ENCODE results near the gene EMC10.
"Not testable (repeated sequence)": the region's sequence is repeated elsewhere in the genome, so short reads cannot be mapped to it uniquely, and the experiment has no call there.

Gene EMC10

GRCh38 chr19:50453243-50453642 lies 23.1 kb upstream of the EMC10 start:
- no peak for DNase-seq

- no peak for DNase-seq
Measured at GRCh38 chr19:50455992-50456391, 20.3 kb upstream of the EMC10 start.

- DNase-seq, result no peak
Measured at GRCh38 chr19:50457300-50457699, 19.0 kb upstream of the EMC10 start.

- no peak for DNase-seq
Measured at GRCh38 chr19:50458396-50459066, 17.8 kb upstream of the EMC10 start.

GRCh38 chr19:50459067-50459456 lies 17.2 kb upstream of the EMC10 start:
- no peak for DNase-seq

- DNase-seq, result no peak
Measured at GRCh38 chr19:50459638-50460037, 16.7 kb upstream of the EMC10 start.

GRCh38 chr19:50460161-50460765 lies 16.0 kb upstream of the EMC10 start:
- DNase-seq, result no peak

GRCh38 chr19:50461066-50461875 lies 15.0 kb upstream of the EMC10 start:
- peak; percentile 53 for DNase-seq

GRCh38 chr19:50462970-50463369 lies 13.3 kb upstream of the EMC10 start:
- DNase-seq, result no peak

- DNase-seq, result no peak
Measured at GRCh38 chr19:50464348-50464747, 12.0 kb upstream of the EMC10 start.

GRCh38 chr19:50465000-50465399 lies 11.3 kb upstream of the EMC10 start:
- DNase-seq, result no peak

GRCh38 chr19:50465986-50466705 lies 10.2 kb upstream of the EMC10 start:
- DNase-seq, result no peak

- DNase-seq, result no peak
Measured at GRCh38 chr19:50466706-50467039, 9.6 kb upstream of the EMC10 start.

GRCh38 chr19:50467566-50467965 lies 8.7 kb upstream of the EMC10 start:
- DNase-seq, result no peak

- DNase-seq, result no peak
Measured at GRCh38 chr19:50468818-50469217, 7.5 kb upstream of the EMC10 start.

GRCh38 chr19:50473336-50473735 lies 3.0 kb upstream of the EMC10 start:
- DNase-seq, result not testable (repeated sequence)

- no peak for DNase-seq
Measured at GRCh38 chr19:50475101-50475568, 1.2 kb upstream of the EMC10 start.

- no peak for DNase-seq
Measured at GRCh38 chr19:50475736-50476223, 527 bp upstream of the EMC10 start.

GRCh38 chr19:50476907-50477238 lies 566 bp downstream of the EMC10 start:
- no peak for DNase-seq

GRCh38 chr19:50477751-50478515 lies 1.6 kb downstream of the EMC10 start:
- no peak for DNase-seq

- DNase-seq, result no peak
Measured at GRCh38 chr19:50478901-50479715, 2.8 kb downstream of the EMC10 start.

All from activated naive CD4-positive, alpha-beta T cell treated with anti-CD3 and anti-CD28 coated beads, Interleukin-2, amount 50 U/mL, for 16 hours (primary cell).